MM.1S (cell line): ENCODE measurements around the gene TMEM169.

ENCODE experiments used
- CTCF ChIP-seq: fragments of 300-600 bp; sonication (generic); IDR thresholded peaks from 2 replicates; pipeline ENCODE4 v1.5.1; 2016; ENCODE audit warnings: antibody characterized with exemption, low read length, mixed read lengths
- EZH2 ChIP-seq: fragments of 300-600 bp; sonication (generic); optimal IDR thresholded peaks from 2 replicates; pipeline ENCODE3; 2017; ENCODE audit warnings: low read depth, mild to moderate bottlenecking, antibody characterized with exemption, low read length, mixed read lengths

- TF ChIP-seq EZH2 (no peak), CTCF (no peak)
Measured at GRCh38 chr2:216104691-216105090, 23.0 kb downstream of the TMEM169 start.
